Measurements from ENCODE around the gene REG1A. TPM values are rescaled to one million over a fixed set of nuclear protein-coding genes. Genes with fewer than 3 reads are reported as not detected.

Gene REG1A
- total RNA-seq, 1 experiment from 2014 or later, result 0.24 TPM

- H3K27me3 ChIP-seq (ENCODE audit: control insufficient read depth, insufficient read depth, low read length), result no peaks in the 10 kb centered on the region
- no peak overlapping the region for H3K4me3 ChIP-seq (ENCODE audit: insufficient read depth, low read depth, low read length)
- DNase-seq, result peak; percentile 15
- H3K36me3 ChIP-seq (replicated peaks; ENCODE audit: control insufficient read depth, insufficient read depth, low read length), result no peaks in the 10 kb centered on the region
Observed at GRCh38 chr2:79105259-79105658, 15.0 kb upstream of the REG1A start.

- no peaks in the 10 kb centered on the region for H3K27me3 ChIP-seq (ENCODE audit: control insufficient read depth, insufficient read depth, low read length)
- DNase-seq, result no peak
- no peaks in the 10 kb centered on the region for H3K36me3 ChIP-seq (replicated peaks; ENCODE audit: control insufficient read depth, insufficient read depth, low read length)
- no peak overlapping the region for H3K4me3 ChIP-seq (ENCODE audit: insufficient read depth, low read depth, low read length)
Observed at GRCh38 chr2:79112269-79112668, 8.0 kb upstream of the REG1A start.

GRCh38 chr2:79114797-79115494 is 5.3 kb upstream of the REG1A start:
- DNase-seq, result no peak
- Histone ChIP-seq H3K4me3 (ENCODE audit: insufficient read depth, low read depth, low read length) (no peak overlapping the region), H3K36me3 (replicated peaks; ENCODE audit: control insufficient read depth, insufficient read depth, low read length) (no peaks in the 10 kb centered on the region), H3K27me3 (ENCODE audit: control insufficient read depth, insufficient read depth, low read length) (no peaks in the 10 kb centered on the region)

- Histone ChIP-seq H3K36me3 (replicated peaks; ENCODE audit: control insufficient read depth, insufficient read depth, low read length) (no peaks in the 10 kb centered on the region), H3K4me3 (ENCODE audit: insufficient read depth, low read depth, low read length) (no peak overlapping the region), H3K27me3 (ENCODE audit: control insufficient read depth, insufficient read depth, low read length) (no peaks in the 10 kb centered on the region)
- DNase-seq, result no peak
Observed at GRCh38 chr2:79116997-79117928, 3.0 kb upstream of the REG1A start.

GRCh38 chr2:79122676-79123075 is 2.4 kb downstream of the REG1A start:
- H3K27me3 ChIP-seq (ENCODE audit: control insufficient read depth, insufficient read depth, low read length), result no peaks in the 10 kb centered on the region
- H3K4me3 ChIP-seq (ENCODE audit: insufficient read depth, low read depth, low read length), result no peak overlapping the region
- no peaks in the 10 kb centered on the region for H3K36me3 ChIP-seq (replicated peaks; ENCODE audit: control insufficient read depth, insufficient read depth, low read length)
- DNase-seq, result no peak

GRCh38 chr2:79124907-79125720 is 4.8 kb downstream of the REG1A start:
- Histone ChIP-seq H3K4me3 (ENCODE audit: insufficient read depth, low read depth, low read length) (no peak overlapping the region), H3K36me3 (replicated peaks; ENCODE audit: control insufficient read depth, insufficient read depth, low read length) (no peaks in the 10 kb centered on the region), H3K27me3 (ENCODE audit: control insufficient read depth, insufficient read depth, low read length) (no peaks in the 10 kb centered on the region)
- DNase-seq, result no peak

- H3K27me3 ChIP-seq (ENCODE audit: control insufficient read depth, insufficient read depth, low read length), result no peaks in the 10 kb centered on the region
- DNase-seq, result no peak
- H3K4me3 ChIP-seq (ENCODE audit: insufficient read depth, low read depth, low read length), result no peak overlapping the region
- no peaks in the 10 kb centered on the region for H3K36me3 ChIP-seq (replicated peaks; ENCODE audit: control insufficient read depth, insufficient read depth, low read length)
Observed at GRCh38 chr2:79125721-79125985, 5.4 kb downstream of the REG1A start.

GRCh38 chr2:79128406-79128805 is 8.1 kb downstream of the REG1A start:
- H3K4me3 ChIP-seq (ENCODE audit: insufficient read depth, low read depth, low read length), result no peak overlapping the region
- H3K27me3 ChIP-seq (ENCODE audit: control insufficient read depth, insufficient read depth, low read length), result no peaks in the 10 kb centered on the region
- H3K36me3 ChIP-seq (replicated peaks; ENCODE audit: control insufficient read depth, insufficient read depth, low read length), result no peaks in the 10 kb centered on the region
- DNase-seq, result no peak

GRCh38 chr2:79129260-79129659 is 9.0 kb downstream of the REG1A start:
- DNase-seq, result no peak
- Histone ChIP-seq H3K36me3 (replicated peaks; ENCODE audit: control insufficient read depth, insufficient read depth, low read length) (no peaks in the 10 kb centered on the region), H3K4me3 (ENCODE audit: insufficient read depth, low read depth, low read length) (no peak overlapping the region), H3K27me3 (ENCODE audit: control insufficient read depth, insufficient read depth, low read length) (no peaks in the 10 kb centered on the region)

- no peaks in the 10 kb centered on the region for H3K36me3 ChIP-seq (replicated peaks; ENCODE audit: control insufficient read depth, insufficient read depth, low read length)
- DNase-seq, result no peak
- no peaks in the 10 kb centered on the region for H3K27me3 ChIP-seq (ENCODE audit: control insufficient read depth, insufficient read depth, low read length)
- no peak overlapping the region for H3K4me3 ChIP-seq (ENCODE audit: insufficient read depth, low read depth, low read length)
Observed at GRCh38 chr2:79129804-79130203, 9.5 kb downstream of the REG1A start.

- DNase-seq, result no peak
- Histone ChIP-seq H3K36me3 (replicated peaks; ENCODE audit: control insufficient read depth, insufficient read depth, low read length) (no peaks in the 10 kb centered on the region), H3K27me3 (ENCODE audit: control insufficient read depth, insufficient read depth, low read length) (no peaks in the 10 kb centered on the region), H3K4me3 (ENCODE audit: insufficient read depth, low read depth, low read length) (no peak overlapping the region)
Observed at GRCh38 chr2:79131687-79132086, 11.4 kb downstream of the REG1A start.

- Histone ChIP-seq H3K27me3 (ENCODE audit: control insufficient read depth, insufficient read depth, low read length) (no peaks in the 10 kb centered on the region), H3K4me3 (ENCODE audit: insufficient read depth, low read depth, low read length) (no peak overlapping the region), H3K36me3 (replicated peaks; ENCODE audit: control insufficient read depth, insufficient read depth, low read length) (no peaks in the 10 kb centered on the region)
- DNase-seq, result no peak
Observed at GRCh38 chr2:79138385-79138784, 18.1 kb downstream of the REG1A start.

- no peak overlapping the region for H3K4me3 ChIP-seq (ENCODE audit: insufficient read depth, low read depth, low read length)
- no peaks in the 10 kb centered on the region for H3K27me3 ChIP-seq (ENCODE audit: control insufficient read depth, insufficient read depth, low read length)
- DNase-seq, result no peak
- H3K36me3 ChIP-seq (replicated peaks; ENCODE audit: control insufficient read depth, insufficient read depth, low read length), result no peaks in the 10 kb centered on the region
Observed at GRCh38 chr2:79139423-79139822, 19.1 kb downstream of the REG1A start.

- no peaks in the 10 kb centered on the region for H3K27me3 ChIP-seq (ENCODE audit: control insufficient read depth, insufficient read depth, low read length)
- no peak for DNase-seq
- H3K4me3 ChIP-seq (ENCODE audit: insufficient read depth, low read depth, low read length), result no peak overlapping the region
- no peaks in the 10 kb centered on the region for H3K36me3 ChIP-seq (replicated peaks; ENCODE audit: control insufficient read depth, insufficient read depth, low read length)
Observed at GRCh38 chr2:79155826-79156476, 35.7 kb downstream of the REG1A start.

Data from H7 (cell line).